GM21723 (cell line): ENCODE results near the gene ATXN7L1.
"Not testable (repeated sequence)": the region's sequence is repeated elsewhere in the genome, so short reads cannot be mapped to it uniquely, and the experiment has no call there.

Experiments used
- ATAC-seq: cut with Tn5 transposase; IDR thresholded peaks from one replicate; pipeline ENCODE4 v1.9.1; 2021; ENCODE audit warnings: mild to moderate bottlenecking, moderate library complexity; ENCODE audit not compliant: unreplicated experiment

Gene ATXN7L1

GRCh38 chr7:105622106-105622731 lies 254.2 kb downstream of the ATXN7L1 start:
- no peak for ATAC-seq

- ATAC-seq = no peak
Measured at GRCh38 chr7:105621617-105622016, 254.8 kb downstream of the ATXN7L1 start.

GRCh38 chr7:105621176-105621575 lies 255.2 kb downstream of the ATXN7L1 start:
- ATAC-seq = no peak

- no peak for ATAC-seq
Measured at GRCh38 chr7:105619590-105619989, 256.8 kb downstream of the ATXN7L1 start.

GRCh38 chr7:105618016-105618296 lies 258.4 kb downstream of the ATXN7L1 start:
- ATAC-seq = no peak

- ATAC-seq = no peak
Measured at GRCh38 chr7:105617280-105618015, 259.0 kb downstream of the ATXN7L1 start.

- ATAC-seq = no peak
Measured at GRCh38 chr7:105614341-105614840, 262.0 kb downstream of the ATXN7L1 start.

GRCh38 chr7:105613611-105614330 lies 262.6 kb downstream of the ATXN7L1 start:
- ATAC-seq = no peak

- ATAC-seq = no peak
Measured at GRCh38 chr7:105612806-105613205, 263.6 kb downstream of the ATXN7L1 start.

GRCh38 chr7:105611856-105612775 lies 264.3 kb downstream of the ATXN7L1 start:
- ATAC-seq = no peak

GRCh38 chr7:105610165-105610930 lies 266.1 kb downstream of the ATXN7L1 start:
- no peak for ATAC-seq

GRCh38 chr7:105602325-105603305 lies 273.8 kb downstream of the ATXN7L1 start:
- ATAC-seq = no peak

GRCh38 chr7:105600720-105601550 lies 275.5 kb downstream of the ATXN7L1 start:
- ATAC-seq = no peak

- ATAC-seq = no peak
Measured at GRCh38 chr7:105599551-105599950, 276.8 kb downstream of the ATXN7L1 start.

- ATAC-seq = not testable (repeated sequence)
Measured at GRCh38 chr7:105599080-105599479, 277.3 kb downstream of the ATXN7L1 start.

- no peak for ATAC-seq
Measured at GRCh38 chr7:105596866-105597265, 279.5 kb downstream of the ATXN7L1 start.

- ATAC-seq = no peak
Measured at GRCh38 chr7:105594034-105594433, 282.4 kb downstream of the ATXN7L1 start.

GRCh38 chr7:105591522-105591921 lies 284.9 kb downstream of the ATXN7L1 start:
- no peak for ATAC-seq
